ENCODE measurements around the gene DHRS11. TPM values are rescaled to one million over a fixed set of nuclear protein-coding genes. Genes with fewer than 3 reads are reported as not detected.

DHRS11 gene
- total and polyA plus RNA-seq, 2 experiments from 2014 or later, result 23.4 to 36.7 TPM

DNA sequence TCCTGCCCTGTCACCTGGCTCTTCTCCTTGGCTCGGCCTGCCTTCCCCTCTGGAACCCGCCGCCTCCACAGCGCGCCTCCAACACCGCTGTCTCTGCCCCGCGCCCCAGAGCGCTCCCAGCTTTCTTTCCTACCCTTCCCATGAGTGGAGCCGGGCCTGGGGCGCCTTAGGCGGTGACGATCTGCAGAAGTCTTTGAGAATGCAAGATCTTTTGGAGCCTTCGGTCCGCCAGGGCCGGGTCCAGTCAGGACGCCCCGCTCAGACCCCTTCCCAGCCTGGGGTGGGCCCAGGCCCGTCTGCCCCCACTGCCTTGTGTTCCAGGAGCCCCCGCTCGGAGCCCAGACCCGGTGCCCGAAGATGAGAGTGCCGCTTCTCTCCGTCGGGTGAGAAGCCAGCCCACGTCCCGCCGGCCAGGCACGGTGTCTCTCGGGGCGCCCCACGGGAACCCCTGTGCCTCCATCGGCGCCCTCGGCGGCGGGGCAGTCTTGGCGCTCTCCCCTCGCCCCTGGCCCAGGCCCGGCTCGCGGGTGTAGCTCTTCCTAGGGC lies 49.7 kb downstream of the DHRS11 start:
- DNase-seq (ENCODE audit: low spot score), result peak; percentile 76
- Mint-ChIP-seq H3K4me1 (peaks cover 28% of the 10 kb centered on the region), H3K36me3 (ENCODE audit: low read depth) (no peaks in the 10 kb centered on the region), H3K27me3 (ENCODE audit: insufficient read depth, low read depth, poor library complexity) (peaks cover 55% of the 10 kb centered on the region), H3K9me3 (no peaks in the 10 kb centered on the region), H3K27ac (no peak overlapping the region), H3K4me3 (peak overlapping the region; percentile 76)
- no peaks in the 10 kb centered on the region; the same call in 1 of the 2 replicates for H4K20me1 ChIP-seq (replicated peaks; ENCODE audit: insufficient read depth)
- H3K4me2 ChIP-seq, result peak overlapping the region; percentile 99
- peaks cover 11% of the 10 kb centered on the region for H3F3A ChIP-seq (replicated peaks; ENCODE audit: low read depth)
- no peak overlapping the region for H3K27ac ChIP-seq (ENCODE audit: low read depth)
- H3K9me2 ChIP-seq (ENCODE audit: insufficient read depth), result no peaks in the 10 kb centered on the region
- peaks cover 66% of the 10 kb centered on the region for H3K27me3 ChIP-seq (ENCODE audit: insufficient read depth)
- no peaks in the 10 kb centered on the region for H3K79me2 ChIP-seq (replicated peaks; ENCODE audit: insufficient read depth)
- H3K4me3 ChIP-seq, result peak overlapping the region; percentile 82
- peak; percentile 84 for ATAC-seq
- H3K4me1 ChIP-seq (ENCODE audit: insufficient read depth), result peaks cover 17% of the 10 kb centered on the region; the same call in 1 of the 2 replicates
- peak overlapping the region; percentile 99 for H2AFZ ChIP-seq
- TF ChIP-seq, protein P1, sequence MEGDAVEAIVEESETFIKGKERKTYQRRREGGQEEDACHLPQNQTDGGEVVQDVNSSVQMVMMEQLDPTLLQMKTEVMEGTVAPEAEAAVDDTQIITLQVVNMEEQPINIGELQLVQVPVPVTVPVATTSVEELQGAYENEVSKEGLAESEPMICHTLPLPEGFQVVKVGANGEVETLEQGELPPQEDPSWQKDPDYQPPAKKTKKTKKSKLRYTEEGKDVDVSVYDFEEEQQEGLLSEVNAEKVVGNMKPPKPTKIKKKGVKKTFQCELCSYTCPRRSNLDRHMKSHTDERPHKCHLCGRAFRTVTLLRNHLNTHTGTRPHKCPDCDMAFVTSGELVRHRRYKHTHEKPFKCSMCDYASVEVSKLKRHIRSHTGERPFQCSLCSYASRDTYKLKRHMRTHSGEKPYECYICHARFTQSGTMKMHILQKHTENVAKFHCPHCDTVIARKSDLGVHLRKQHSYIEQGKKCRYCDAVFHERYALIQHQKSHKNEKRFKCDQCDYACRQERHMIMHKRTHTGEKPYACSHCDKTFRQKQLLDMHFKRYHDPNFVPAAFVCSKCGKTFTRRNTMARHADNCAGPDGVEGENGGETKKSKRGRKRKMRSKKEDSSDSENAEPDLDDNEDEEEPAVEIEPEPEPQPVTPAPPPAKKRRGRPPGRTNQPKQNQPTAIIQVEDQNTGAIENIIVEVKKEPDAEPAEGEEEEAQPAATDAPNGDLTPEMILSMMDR (conservative IDR thresholded peaks at IDR 0.05; ENCODE audit: low read depth in 2 of 2), result no peak
- TF ChIP-seq, protein P2, sequence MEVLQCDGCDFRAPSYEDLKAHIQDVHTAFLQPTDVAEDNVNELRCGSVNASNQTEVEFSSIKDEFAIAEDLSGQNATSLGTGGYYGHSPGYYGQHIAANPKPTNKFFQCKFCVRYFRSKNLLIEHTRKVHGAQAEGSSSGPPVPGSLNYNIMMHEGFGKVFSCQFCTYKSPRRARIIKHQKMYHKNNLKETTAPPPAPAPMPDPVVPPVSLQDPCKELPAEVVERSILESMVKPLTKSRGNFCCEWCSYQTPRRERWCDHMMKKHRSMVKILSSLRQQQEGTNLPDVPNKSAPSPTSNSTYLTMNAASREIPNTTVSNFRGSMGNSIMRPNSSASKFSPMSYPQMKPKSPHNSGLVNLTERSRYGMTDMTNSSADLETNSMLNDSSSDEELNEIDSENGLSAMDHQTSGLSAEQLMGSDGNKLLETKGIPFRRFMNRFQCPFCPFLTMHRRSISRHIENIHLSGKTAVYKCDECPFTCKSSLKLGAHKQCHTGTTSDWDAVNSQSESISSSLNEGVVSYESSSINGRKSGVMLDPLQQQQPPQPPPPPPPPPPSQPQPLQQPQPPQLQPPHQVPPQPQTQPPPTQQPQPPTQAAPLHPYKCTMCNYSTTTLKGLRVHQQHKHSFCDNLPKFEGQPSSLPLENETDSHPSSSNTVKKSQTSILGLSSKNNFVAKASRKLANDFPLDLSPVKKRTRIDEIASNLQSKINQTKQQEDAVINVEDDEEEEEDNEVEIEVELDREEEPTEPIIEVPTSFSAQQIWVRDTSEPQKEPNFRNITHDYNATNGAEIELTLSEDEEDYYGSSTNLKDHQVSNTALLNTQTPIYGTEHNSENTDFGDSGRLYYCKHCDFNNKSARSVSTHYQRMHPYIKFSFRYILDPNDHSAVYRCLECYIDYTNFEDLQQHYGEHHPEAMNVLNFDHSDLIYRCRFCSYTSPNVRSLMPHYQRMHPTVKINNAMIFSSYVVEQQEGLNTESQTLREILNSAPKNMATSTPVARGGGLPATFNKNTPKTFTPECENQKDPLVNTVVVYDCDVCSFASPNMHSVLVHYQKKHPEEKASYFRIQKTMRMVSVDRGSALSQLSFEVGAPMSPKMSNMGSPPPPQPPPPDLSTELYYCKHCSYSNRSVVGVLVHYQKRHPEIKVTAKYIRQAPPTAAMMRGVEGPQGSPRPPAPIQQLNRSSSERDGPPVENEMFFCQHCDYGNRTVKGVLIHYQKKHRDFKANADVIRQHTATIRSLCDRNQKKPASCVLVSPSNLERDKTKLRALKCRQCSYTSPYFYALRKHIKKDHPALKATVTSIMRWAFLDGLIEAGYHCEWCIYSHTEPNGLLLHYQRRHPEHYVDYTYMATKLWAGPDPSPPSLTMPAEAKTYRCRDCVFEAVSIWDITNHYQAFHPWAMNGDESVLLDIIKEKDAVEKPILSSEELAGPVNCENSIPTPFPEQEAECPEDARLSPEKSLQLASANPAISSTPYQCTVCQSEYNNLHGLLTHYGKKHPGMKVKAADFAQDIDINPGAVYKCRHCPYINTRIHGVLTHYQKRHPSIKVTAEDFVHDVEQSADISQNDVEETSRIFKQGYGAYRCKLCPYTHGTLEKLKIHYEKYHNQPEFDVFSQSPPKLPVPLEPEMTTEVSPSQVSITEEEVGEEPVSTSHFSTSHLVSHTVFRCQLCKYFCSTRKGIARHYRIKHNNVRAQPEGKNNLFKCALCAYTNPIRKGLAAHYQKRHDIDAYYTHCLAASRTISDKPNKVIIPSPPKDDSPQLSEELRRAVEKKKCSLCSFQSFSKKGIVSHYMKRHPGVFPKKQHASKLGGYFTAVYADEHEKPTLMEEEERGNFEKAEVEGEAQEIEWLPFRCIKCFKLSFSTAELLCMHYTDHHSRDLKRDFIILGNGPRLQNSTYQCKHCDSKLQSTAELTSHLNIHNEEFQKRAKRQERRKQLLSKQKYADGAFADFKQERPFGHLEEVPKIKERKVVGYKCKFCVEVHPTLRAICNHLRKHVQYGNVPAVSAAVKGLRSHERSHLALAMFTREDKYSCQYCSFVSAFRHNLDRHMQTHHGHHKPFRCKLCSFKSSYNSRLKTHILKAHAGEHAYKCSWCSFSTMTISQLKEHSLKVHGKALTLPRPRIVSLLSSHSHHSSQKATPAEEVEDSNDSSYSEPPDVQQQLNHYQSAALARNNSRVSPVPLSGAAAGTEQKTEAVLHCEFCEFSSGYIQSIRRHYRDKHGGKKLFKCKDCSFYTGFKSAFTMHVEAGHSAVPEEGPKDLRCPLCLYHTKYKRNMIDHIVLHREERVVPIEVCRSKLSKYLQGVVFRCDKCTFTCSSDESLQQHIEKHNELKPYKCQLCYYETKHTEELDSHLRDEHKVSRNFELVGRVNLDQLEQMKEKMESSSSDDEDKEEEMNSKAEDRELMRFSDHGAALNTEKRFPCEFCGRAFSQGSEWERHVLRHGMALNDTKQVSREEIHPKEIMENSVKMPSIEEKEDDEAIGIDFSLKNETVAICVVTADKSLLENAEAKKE (CRISPR knock-in tag; IDR thresholded peaks at IDR 0.05), result no peak
- TF ChIP-seq EZH2phosphoT487 (IDR thresholded peaks at IDR 0.05; ENCODE audit: unreplicated experiment) (no peak), CREB1 (CRISPR knock-in tag; IDR thresholded peaks at IDR 0.05; ENCODE audit: low read depth) (no peak), EZH2 (IDR thresholded peaks at IDR 0.05; ENCODE audit: low read depth, unreplicated experiment) (peak; percentile 79), NANOG (IDR thresholded peaks at IDR 0.05; ENCODE audit: borderline replicate concordance) (no peak)
- TF ChIP-seq, protein P3, sequence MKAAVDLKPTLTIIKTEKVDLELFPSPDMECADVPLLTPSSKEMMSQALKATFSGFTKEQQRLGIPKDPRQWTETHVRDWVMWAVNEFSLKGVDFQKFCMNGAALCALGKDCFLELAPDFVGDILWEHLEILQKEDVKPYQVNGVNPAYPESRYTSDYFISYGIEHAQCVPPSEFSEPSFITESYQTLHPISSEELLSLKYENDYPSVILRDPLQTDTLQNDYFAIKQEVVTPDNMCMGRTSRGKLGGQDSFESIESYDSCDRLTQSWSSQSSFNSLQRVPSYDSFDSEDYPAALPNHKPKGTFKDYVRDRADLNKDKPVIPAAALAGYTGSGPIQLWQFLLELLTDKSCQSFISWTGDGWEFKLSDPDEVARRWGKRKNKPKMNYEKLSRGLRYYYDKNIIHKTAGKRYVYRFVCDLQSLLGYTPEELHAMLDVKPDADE (IDR thresholded peaks at IDR 0.05), result no peak
- no peaks in the 10 kb centered on the region for H3K36me3 ChIP-seq (ENCODE audit: insufficient read depth)
